NB4 (cell line): ENCODE data around the gene LDAH.

ENCODE experiments used
- DNase-seq: peaks from one replicate; pipeline ENCODE4 v3.0.0; 2010; ENCODE audit warnings: low read depth
- H3K4me3 ChIP-seq: one replicate; pipeline ENCODE4 v1.5.1; 2011; ENCODE audit warnings: mild to moderate bottlenecking, low read depth, low read length, moderate library complexity
- MYC ChIP-seq: IDR thresholded peaks from 2 replicates; pipeline ENCODE4 v1.6.1; 2011; ENCODE audit warnings: low read depth, low read length
- POLR2A ChIP-seq: IDR thresholded peaks from 2 replicates; pipeline ENCODE4 v1.6.1; 2011; ENCODE audit warnings: mild to moderate bottlenecking; ENCODE audit not compliant: insufficient read length; ENCODE audit errors: extremely low read depth
- TF ChIP-seq, protein P1 (sequence below): IDR thresholded peaks from 2 replicates; pipeline ENCODE4 v1.6.1; 2011; ENCODE audit warnings: low read depth, low read length
- TF ChIP-seq, protein P2 (sequence below): IDR thresholded peaks from one replicate; pipeline ENCODE4 v1.5.1; 2012; ENCODE audit warnings: low read depth, low read length

The LDAH gene

DNA sequence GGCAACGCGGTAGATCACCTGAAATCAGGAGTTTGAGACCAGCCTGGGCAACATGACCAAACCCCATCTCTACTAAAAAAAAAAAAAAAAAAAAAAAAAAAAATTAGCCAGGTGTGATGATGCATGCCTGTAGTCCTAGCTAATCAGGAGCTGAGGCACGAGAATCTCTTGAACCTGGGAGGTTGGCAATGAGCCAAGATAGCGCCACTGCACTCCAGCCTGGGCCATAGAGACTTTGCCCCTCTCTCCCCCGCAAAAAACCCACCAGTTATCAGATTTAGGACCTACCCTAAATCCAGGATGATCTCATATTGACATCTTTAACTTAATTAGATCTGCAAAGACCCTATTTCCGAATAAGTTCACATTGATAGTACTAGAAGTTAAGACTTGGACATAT is 29.2 kb upstream of the LDAH start:
- TF ChIP-seq, protein P1, sequence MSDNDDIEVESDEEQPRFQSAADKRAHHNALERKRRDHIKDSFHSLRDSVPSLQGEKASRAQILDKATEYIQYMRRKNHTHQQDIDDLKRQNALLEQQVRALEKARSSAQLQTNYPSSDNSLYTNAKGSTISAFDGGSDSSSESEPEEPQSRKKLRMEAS, result no peak
- TF ChIP-seq MYC (no peak), POLR2A (no peak)
- TF ChIP-seq, protein P2, sequence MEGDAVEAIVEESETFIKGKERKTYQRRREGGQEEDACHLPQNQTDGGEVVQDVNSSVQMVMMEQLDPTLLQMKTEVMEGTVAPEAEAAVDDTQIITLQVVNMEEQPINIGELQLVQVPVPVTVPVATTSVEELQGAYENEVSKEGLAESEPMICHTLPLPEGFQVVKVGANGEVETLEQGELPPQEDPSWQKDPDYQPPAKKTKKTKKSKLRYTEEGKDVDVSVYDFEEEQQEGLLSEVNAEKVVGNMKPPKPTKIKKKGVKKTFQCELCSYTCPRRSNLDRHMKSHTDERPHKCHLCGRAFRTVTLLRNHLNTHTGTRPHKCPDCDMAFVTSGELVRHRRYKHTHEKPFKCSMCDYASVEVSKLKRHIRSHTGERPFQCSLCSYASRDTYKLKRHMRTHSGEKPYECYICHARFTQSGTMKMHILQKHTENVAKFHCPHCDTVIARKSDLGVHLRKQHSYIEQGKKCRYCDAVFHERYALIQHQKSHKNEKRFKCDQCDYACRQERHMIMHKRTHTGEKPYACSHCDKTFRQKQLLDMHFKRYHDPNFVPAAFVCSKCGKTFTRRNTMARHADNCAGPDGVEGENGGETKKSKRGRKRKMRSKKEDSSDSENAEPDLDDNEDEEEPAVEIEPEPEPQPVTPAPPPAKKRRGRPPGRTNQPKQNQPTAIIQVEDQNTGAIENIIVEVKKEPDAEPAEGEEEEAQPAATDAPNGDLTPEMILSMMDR, result no peak
- H3K4me3 ChIP-seq, result no peak overlapping the region
- no peak for DNase-seq

DNA sequence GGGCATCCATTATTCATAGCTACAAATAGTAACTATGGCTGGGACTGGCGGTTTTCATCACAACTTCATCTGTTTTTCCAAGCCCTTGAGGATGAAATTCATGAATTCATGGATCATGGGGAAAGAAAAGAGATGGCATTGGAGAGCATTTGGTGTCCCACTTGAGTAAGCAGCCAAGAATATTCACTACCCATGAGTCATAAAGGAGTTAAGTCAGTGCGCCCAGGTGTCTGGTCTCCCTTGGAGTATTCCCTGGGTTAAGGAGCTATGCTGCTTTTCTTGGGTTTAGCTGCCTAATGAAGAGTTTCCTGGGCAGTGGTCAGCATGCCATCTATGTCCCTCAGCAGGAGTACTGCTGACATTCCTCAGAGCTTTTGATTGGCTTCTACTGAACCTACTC is 21.3 kb upstream of the LDAH start:
- TF ChIP-seq POLR2A, result no peak
- TF ChIP-seq, protein P2, result no peak
- TF ChIP-seq, protein P1, result no peak
- TF ChIP-seq MYC, result no peak
- no peak overlapping the region for H3K4me3 ChIP-seq
- DNase-seq, result no peak

DNA sequence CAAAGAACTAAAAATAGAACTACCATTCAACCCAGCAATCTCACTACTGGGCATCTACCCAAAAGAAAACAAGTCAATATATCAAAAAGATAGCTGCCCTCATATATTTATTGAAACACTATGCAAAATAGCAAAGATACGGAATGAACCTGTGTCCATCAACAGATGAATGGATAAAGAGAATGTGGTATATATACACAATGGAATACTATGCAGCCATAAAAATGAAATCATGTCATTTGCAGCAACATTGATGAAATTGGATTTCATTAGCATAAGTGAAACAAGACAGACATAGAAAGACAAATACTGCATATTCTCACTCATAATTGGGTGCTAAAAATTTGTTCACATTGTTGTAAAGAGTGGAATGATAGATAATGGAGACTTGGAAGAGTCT is 16.2 kb upstream of the LDAH start:
- no peak for DNase-seq
- no peak overlapping the region for H3K4me3 ChIP-seq
- TF ChIP-seq MYC, result no peak
- TF ChIP-seq, protein P2, result no peak
- TF ChIP-seq, protein P1, result no peak
- TF ChIP-seq POLR2A, result no peak

DNA sequence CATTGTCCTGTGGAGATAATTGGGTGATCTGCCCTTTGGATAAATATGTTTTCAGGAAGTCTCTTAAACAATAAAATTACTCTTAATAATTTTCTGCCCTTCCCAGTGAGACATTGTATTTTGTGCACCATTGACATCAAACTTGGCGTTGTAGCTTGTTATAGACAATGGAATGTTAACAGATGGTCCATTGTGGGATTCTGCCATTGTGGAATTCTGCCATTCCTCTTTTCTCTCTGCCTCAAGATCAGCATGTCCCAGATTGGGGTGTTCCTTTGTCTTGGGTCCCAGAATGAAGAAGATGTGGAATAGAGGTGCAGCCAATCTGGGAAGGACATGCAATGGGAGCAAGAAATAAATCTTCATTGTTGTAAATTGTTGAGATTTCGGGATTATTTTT is 15.1 kb upstream of the LDAH start:
- TF ChIP-seq, protein P1, result no peak
- no peak for TF ChIP-seq MYC
- TF ChIP-seq POLR2A, result no peak
- TF ChIP-seq, protein P2, result no peak
- no peak for DNase-seq
- H3K4me3 ChIP-seq, result no peak overlapping the region

DNA sequence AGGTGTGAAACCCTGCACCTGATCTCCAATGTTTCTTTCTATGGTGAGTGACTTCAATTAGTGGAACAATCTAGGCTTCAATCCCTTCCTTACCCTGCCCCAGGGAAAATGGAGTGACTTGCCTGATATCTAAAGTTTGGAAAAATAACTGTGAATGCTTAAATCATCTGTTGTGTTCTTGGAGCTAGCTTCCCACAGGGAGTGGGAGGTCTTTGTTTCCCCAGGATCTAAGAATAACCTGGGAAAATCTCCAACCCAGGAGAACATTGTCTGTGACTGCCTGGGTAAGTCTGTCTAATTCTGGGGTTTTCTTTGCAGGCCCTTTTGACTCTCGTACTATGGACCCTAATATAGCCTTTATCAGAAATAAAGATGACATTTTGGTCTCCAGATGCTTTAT is 13.6 kb upstream of the LDAH start:
- DNase-seq, result no peak
- no peak overlapping the region for H3K4me3 ChIP-seq
- TF ChIP-seq, protein P2, result no peak
- no peak for TF ChIP-seq MYC
- TF ChIP-seq POLR2A, result no peak
- TF ChIP-seq, protein P1, result no peak

DNA sequence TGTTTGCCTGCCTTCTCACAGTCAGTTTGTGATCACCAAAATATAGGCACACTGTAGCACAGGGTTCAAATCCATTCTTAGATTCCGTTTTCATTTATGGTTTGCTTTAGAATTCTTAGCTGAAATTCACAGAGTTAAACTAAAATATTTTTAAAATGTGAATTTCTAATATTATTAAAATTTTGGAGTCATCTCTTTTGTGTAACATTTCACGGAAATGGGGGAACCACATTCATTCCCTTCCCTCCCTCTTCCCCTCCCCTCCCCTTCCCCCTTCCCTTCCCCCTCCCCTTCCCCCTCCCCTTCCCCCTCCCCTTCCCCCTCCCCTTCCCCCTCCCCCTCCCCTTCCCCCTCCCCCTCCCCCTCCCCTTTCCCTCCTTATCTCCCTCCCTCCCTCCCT is 11.4 kb upstream of the LDAH start:
- DNase-seq, result no peak
- TF ChIP-seq MYC, result no peak
- TF ChIP-seq, protein P1, result no peak
- TF ChIP-seq, protein P2, result no peak
- TF ChIP-seq POLR2A, result no peak
- H3K4me3 ChIP-seq, result no peak overlapping the region
